NCI-H748 (cell line): ENCODE results near the gene RICTOR.
A peak's percentile ranks its signal among the peaks of the same experiment; 100 is the strongest.
"Not testable (repeated sequence)": the region's sequence is repeated elsewhere in the genome, so short reads cannot be mapped to it uniquely, and the experiment has no call there.

Experiments
- DNase-seq: peaks from one replicate; lab custom pipeline; 2025; ENCODE audit not compliant: unreplicated experiment; lab: John Stamatoyannopoulos, UW

The RICTOR gene

DNA sequence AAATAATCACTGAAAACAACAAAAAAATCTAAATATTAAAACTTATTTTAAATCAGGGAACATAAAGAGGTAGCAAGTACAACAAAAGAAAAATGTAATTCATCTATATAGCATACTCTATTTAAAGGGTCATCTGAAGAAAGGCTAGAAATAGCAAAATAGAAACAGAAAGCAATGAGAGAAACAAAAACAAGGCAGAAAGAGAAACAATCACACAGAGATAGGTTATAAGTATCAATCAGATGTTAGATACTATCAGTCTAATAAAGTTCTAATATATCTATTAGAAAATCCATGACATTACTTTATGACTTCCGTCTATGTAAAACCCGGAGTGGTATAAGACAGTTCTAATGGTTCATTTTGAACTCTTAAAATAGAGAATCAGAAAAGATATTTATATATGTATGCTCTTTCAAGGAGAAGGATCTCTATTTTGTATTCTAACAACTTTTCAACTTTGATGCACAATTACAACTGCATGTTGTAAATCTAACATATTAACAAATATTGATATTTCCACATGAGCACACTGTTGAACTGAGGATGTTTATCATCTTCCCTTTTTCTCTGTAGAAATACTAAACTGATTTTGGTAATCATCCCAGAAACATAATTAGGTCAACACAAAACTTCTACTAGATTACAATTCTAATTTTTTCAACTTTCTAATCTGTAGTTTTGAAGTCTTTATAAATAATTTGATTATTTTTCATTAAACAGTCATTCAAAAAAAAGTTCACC lies 15.8 kb downstream of the RICTOR start:
- DNase-seq: no peak

DNA sequence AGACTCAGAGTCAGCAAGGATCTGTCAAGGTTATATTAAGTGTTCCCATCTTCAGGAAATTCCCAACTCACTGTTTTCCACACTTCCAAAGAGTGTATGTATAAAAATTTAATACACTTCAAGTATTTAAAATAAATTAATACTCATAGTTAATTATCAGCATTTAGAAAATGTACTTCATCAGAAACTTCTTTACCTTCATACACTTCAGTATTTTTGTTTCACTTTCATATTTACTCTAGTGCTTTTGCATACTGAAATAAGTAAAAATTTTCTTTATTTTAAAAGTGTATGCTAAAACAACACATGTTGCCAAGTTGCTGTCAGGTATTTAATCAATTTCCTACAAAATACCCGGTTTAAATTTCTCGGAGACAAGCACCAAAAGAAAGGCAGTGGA lies 16.5 kb downstream of the RICTOR start:
- no peak for DNase-seq

DNA sequence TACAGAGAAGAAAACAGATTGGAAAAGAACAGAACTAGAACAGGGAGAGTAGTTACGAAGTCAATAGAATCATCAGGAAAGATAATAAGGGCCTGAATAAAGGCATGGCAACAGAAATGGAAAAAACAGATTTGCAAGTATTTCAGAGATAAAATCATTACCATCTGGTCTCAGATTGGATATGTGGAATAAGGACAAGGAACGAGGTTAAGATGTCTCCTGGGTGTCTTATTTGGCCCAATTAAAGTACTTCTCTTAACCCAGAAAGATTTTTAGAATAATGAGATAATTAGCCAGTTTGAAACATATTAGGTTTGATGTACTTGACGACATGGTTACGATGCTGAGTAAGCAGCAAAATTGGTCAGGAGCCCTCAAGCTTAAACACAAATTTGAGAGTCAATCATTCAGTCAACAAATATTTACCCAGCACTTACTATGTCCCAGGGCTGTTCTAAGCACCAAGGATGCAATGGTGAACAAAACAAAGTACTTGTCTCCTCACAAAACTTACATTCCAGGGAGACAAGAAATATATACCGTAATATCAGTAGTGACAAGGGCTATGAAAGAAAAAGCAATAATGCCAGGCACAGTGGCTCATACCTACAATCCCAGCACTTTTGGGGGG lies 18.3 kb downstream of the RICTOR start:
- DNase-seq: peak; percentile 61

DNA sequence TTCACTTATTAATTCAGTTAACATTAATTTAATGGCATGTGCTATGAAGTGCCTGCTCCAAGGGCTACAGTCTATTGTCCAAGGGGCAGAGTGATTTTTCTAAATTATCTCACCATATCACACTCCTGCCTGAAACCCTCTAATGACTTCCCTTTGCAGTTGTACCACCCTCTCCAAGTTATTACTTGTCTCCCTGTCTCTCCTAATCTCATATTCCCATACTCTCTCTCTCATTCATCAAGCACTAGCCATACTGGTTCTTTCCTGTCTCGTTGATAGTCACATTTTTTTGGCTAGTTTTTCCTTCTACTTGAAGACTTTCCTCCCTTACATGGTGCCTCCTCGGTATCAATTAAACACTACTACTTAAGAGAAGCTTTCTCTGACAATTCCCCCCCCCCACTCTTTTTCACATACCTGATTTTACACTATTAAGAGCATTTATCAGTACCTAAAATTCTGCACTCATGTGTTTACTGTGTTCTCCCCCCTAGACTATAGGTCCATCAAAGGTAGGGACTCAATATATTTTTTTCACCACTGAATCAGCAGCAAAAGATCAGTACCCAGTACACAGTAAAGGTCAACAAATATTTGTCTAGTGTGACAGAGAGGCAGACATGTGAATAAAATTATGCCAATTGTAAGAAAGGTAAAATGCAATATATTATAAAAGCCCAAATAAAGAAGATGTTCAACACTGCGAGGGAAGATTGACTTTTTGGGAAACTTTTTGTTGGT lies 19.0 kb downstream of the RICTOR start:
- DNase-seq: no peak

DNA sequence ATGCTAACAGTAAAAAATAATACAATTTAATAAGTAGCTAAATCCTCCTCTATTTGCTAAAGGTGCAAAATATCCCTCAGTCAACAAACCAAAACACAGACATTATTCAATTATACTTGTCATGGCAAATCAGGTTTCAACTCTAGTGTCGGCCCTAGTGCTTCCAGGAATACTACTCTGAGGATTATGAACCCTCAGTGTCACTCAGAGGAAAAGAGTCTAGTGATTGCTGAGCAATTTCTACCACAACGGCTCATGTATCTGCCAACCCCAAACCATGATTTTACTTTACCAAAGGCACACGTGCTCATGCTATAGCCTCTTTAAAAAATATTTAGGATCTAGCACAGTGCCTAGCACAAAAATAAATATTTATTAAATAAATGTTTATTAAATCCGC lies 21.0 kb downstream of the RICTOR start:
- peak; percentile 31 for DNase-seq

DNA sequence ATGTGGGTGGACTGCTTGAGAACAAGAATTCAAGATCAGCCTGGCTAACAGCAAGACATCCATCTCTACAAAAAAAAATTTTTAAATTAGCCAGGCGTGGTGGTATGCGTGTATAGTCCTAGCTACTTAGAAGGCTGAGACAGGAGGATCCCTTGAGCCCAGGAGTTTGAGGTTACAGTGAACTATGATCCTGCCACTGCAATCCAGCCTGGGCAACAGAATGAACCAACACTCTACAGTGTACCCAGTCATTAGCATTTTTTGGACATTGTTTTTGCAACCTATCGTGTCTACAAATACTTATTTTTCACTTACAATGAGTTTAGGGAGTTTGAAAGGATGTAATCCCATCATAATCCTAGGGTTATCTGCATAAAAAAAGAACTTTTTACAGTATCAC lies 22.1 kb downstream of the RICTOR start:
- no peak for DNase-seq

DNA sequence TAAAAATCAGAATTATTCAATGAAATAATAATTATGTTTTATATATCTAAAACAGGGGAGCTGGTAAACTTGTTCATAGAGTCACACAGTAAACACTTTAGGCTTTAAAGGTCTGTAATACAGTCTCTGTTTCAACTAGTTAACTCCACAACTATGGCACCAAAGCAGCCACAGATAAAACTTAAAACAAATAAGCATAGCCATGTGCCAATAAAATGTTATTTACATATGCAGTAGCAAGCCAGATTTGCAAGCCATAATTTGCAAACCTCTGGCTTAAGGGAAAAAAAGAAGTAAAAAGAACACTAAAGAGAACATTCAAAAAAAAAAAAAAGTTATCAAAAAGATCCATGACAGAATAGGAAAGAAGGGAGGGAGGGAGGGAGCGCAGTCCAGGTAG lies 24.9 kb downstream of the RICTOR start:
- no peak for DNase-seq

DNA sequence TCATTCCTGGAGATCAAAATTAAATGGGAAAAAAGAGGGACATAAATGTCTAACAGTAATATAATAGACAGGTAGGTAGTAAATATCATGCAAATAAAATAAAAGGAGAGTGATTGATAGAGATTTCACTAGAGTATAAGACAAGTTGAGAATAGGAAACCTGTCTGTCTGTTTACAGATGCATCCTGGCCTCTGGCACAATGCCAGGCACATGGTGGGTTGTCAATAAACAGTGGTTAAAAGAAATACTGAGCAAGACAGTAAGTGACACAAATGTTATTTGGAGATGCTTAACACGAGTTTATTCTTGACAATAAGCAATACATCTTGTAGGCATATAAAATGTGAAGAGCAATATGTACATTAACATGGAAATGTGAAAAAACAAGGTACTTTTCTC lies 33.3 kb downstream of the RICTOR start:
- peak; percentile 82 for DNase-seq

DNA sequence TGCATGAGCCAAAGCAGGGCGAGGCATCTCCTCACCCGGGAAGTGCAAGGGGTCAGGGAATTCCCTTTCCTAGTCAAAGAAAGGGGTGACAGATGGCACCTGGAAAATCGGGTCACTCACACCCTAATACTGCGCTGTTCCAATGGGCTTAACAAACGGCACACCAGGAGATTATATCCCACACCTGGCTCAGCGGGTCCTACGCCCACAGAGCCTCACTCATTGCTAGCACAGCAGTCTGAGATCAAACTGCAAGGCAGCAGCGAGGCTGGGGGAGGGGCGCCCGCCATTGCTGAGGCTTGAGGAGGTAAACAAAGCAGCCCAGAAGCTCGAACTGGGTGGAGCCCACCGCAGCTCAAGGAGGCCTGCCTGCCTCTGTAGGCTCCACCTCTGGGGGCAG lies 39.7 kb downstream of the RICTOR start:
- DNase-seq: not testable (repeated sequence)

DNA sequence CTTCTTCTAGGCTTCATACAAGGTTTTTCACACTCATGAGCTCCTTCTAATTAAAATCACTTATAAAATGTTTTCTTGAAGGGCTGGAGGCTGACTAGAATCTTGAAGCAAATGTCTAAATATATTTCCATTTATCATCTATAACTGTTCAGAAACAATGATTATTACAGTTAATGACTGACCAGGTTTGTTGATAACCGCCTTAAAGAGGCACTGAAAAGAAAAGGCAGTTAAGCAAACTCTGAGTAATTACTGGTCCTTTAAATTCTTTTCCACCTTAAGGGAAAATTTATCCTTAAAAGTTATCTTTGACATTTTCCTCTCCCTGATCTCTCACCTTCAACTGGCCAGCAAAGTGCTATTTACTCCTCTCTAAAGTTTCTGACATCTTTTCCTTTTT lies 43.2 kb downstream of the RICTOR start:
- DNase-seq: no peak

DNA sequence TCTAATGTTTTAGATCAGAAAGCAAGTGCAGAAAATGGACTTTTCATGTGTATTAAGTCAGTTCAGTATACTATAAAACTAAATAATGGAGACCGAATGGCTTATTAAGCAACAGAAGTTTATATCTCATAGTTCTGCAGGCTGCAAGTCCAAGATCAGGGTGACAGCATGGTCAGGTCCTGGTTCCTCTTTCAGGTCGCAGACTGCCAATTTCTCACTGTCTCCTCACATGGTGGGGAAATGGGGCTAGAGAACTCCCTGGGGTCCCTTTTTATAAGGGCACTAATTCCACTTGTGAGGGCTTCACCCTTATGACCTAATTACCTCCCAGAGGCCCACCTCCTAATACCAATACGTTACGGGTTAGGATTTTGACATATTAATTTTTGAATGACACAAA lies 48.7 kb downstream of the RICTOR start:
- no peak for DNase-seq

DNA sequence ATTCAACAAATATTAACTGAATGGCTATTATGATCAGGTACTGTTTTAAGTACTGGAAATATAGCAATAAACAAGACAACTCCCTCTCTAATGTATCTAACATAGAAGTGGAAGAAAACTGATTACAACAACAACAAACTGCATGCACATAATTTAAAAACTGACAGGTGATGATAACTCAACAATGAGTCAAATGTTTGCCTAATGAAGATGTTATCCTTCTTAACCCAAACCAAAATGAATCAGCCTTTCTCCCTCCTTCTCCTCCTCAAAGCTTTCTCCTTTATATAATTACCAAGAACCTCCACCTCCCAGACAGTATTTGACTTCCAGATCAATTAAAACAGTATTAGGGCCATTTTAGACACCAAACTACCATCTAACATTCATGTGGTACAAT lies 49.3 kb downstream of the RICTOR start:
- DNase-seq: no peak

DNA sequence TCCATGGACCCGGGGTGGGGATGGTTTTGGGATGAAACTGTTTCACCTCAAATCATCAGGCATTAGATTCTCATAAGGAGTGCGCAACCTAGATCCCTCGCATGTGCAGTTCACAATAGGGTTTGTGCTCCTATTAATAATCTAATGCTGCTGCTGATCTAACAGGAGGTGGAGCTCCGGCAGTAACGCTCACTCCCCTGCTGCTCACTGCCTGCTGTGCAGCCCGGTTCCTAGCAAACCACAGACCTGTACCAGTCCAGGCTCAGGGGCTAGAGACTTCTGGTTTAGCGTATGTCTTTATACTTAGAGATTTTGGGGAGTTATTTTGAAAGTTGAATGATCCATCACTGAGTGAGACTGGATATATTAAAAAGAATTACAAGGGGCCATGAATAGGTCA lies 50.2 kb downstream of the RICTOR start:
- peak; percentile 38 for DNase-seq

DNA sequence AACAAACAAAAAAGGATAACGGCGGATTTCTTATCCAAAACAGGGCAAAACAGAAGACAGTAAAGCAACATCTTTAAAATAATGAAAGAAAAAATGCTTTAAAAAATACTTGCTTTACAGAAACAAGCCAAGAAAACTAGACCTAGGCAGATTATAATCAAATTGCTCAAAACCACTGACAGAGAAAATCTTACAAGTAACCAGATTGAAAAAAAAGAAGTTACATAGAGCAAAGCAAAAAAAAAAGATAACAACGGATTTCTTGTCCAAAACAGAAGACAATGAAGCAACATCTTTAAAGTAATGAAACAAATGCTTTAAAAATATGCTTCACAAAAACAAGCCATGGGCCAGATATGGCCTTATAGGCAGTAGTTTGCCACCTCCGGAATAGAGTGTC lies 51.1 kb downstream of the RICTOR start:
- DNase-seq: no peak

DNA sequence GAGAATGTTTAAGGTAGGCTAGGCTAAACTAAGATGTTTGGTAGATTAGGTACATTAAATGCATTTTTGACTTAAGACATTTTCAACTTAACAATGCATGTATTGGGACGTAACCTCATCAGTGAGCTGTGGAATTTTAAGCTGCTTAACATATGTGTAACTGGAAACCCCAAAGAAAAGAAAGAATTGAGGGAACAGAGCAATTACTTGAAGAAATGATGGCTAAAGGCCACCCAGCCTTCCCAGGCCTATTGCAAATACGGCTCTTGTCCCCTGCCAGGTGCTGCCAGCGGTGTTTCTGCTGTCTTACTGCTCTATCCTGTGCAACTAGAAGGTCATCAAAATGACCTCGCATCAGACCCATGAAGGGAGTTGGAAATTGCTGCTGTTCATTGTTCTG lies 52.0 kb downstream of the RICTOR start:
- DNase-seq: no peak

DNA sequence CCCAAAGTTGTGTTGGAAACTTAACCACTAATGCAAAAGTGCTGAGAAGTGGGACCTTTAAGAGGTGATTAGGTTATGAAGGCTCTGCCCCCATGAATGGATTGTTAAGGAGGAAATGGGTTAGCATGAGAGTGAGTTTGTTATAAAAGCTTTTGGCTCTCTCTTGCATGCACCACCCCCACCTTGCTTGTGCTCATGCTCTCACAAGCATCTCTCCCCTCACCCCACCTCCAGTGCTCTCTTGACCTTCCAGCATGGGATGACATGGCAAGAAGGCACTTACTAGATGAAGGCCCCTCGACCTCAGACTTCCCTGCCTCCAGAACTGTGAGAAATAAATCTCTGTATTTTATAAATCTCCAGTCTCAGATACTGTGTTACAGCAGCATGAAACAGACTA lies 52.8 kb downstream of the RICTOR start:
- no peak for DNase-seq

DNA sequence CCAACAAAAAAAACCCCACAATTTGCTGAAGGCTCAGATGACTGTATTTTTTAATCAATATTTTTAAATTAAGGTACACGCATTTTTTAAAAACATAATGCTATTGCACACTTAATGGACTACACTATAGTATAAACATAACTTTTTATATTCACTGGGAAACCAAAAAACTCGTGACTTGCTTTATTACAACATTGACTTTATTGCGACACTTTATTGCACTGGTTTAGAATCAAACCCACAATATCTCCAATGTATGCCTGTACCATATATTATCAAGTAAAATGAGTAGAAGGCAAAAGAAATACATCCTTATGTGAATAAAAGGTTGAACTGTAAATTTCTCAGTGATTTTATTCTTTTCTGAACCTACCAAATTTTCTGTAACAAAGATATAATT lies 53.7 kb downstream of the RICTOR start:
- DNase-seq: no peak

DNA sequence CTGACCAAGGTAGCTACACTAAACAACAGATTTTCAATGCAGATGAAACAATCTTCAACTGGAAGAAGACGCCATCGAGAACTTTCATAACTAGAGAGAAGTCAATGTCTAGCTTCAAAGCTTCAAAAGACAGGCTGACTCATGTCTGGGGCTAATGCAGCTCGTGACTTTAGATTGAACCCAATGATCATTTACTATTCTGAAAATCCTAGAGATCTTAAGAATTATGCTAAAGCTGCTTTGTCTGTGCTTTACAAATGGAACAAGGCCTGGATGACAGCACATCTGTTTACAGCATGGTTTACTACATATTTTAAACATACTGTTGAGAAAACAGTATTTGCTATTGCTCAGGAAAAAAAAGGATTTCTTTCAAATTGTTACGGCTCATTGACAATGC lies 54.9 kb downstream of the RICTOR start:
- DNase-seq: no peak

DNA sequence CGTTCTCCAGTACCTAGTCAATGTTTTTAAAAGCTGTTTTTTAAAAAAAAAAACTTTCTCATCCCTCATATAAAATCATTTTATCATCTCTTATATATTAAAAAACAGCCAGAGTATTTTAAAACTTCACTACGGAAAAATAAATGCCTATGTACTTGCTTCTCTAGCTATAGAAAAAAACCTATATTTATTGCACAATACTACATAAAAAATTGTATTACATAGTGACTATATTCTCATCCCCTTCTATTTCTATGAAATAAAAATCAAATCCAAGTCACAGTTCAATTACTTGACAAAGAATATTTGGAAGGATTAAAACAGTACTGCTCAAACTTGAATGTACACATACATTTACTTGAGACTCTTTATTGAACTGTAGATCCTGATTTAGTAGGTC lies 56.7 kb downstream of the RICTOR start:
- no peak for DNase-seq

DNA sequence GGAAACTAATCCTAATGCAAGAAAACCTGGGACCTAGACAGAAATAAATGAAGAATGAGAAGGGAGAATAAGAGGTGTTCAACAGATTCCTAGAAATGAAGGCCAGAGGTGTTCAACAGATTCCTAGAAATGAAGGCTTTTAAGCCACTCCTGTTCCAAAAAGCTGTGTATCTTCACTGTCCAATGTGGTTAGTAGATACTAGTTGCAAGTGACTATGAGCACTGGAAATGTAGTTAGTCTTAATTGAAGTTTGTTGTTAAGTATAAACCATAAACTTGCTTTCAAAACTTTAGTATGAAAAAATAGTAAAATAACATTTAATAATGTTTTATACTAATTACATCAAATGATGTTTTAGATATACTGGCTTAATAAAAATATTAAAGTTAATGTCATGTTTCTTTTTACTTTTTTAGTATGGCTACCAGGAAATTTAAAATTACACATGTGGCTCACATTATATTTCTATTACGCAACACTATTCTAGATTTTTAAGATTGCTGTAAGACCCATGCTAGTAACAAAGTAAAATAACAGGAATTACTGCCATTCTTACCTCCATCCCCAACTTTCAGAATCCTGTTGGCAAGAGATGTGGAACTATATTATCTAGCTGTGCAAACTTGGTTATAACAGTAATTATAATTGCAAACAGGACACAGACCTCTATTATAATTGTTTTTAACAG lies 57.5 kb downstream of the RICTOR start:
- DNase-seq: no peak

DNA sequence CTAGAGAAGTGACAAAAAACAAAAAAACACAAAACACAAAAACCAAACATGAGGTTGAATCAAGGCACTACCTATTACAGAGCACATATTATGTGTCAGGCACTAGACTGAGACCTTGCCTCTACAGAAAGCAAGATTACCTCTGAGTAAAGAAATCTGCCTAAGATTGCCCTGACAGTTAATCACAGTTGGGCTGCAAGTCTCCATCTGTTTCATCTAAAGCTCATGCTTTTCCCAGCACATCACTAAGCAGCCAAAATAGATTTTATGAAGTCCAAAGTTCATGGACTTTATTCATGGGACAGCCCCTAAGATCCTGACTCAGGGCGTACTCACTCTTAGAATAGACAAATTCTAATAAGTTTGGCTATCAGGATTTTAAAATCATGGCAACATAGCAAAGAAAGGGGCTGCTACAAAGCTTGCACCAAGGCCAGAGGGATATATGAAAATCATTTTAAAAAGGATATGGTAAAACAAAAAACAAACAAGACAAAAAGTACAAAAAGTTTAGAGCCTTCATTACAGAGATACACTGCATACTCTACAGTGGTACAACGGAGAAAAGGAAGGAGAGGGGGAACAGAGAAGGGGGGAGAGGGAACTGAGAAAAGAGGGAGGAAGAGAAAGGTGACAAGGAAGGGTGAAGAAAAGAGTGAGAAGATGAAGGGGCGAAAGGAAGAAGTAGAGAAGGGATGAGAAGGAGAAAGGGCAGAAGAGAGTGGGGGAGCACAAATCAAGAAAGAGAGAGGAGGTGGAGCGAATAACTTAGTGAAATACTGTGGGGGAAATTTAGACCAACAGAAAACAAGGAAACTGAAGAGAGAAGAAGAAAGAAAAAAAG lies 58.2 kb downstream of the RICTOR start:
- DNase-seq: no peak
